Measurements from ENCODE around the gene LRRC42. TPM values are rescaled to one million over a fixed set of nuclear protein-coding genes. Genes with fewer than 3 reads are reported as not detected.

The LRRC42 gene
- 10 to 100 TPM; 19.5 to 19.9 TPM for total RNA-seq

GRCh38 chr1:53946252-53947171 lies at the start of gene LRRC42:
Gene LRRC42 (plus strand): TSS chr1:53946350. CDS start chr1:53952000, 5,650 bp downstream.
- CTCF ChIA-PET: interaction anchor here (0.8 to 3.7 kb wide), 3 partner anchors 13 to 86 kb away, joined by 3 to 13 read pairs (median 7); no protein-coding TSS in a partner anchor
- Mint-ChIP-seq H3K9me3 (no peaks in the 10 kb centered on the region), H3K4me1 (peaks cover 52% of the 10 kb centered on the region), H3K4me3 (peak within 1 kb of the TSS; percentile 98), H3K36me3 (ENCODE audit: low read depth) (peaks cover 21% of the 10 kb centered on the region), H3K27ac (peak within 1 kb of the TSS; percentile 97), H3K27me3 (no peaks in the 10 kb centered on the region)
- DNase-seq: no peak
- POLR2A ChIA-PET: no interaction called here

GRCh38 chr1:53896635-53897229 lies 49.4 kb upstream of the LRRC42 start:
- H3K27me3 Mint-ChIP-seq: no peaks in the 10 kb centered on the region
- no peak for DNase-seq
- ChIA-PET CTCF (no interaction called here), POLR2A (no interaction called here)
- H3K36me3 Mint-ChIP-seq (ENCODE audit: low read depth): no peaks in the 10 kb centered on the region
- H3K9me3 Mint-ChIP-seq: no peaks in the 10 kb centered on the region
- no peak overlapping the region for H3K27ac Mint-ChIP-seq
- H3K4me3 Mint-ChIP-seq: no peak overlapping the region
- H3K4me1 Mint-ChIP-seq: peaks cover 13% of the 10 kb centered on the region

GRCh38 chr1:53899206-53899628 lies 46.9 kb upstream of the LRRC42 start:
- H3K27me3 Mint-ChIP-seq: no peaks in the 10 kb centered on the region
- no peak overlapping the region for H3K4me3 Mint-ChIP-seq
- H3K4me1 Mint-ChIP-seq: peaks cover 10% of the 10 kb centered on the region
- ChIA-PET CTCF (interaction anchor here (1.0 to 1.8 kb wide), 6 partner anchors 13 to 70 kb away, joined by 3 to 6 read pairs (median 4); no protein-coding TSS in a partner anchor), POLR2A (interaction anchor here (1.3 kb wide), 1 partner anchor 9 kb away, joined by 5 read pairs; the partner anchor contains the start of gene YIPF1)
- H3K27ac Mint-ChIP-seq: no peak overlapping the region
- no peak for DNase-seq
- no peaks in the 10 kb centered on the region for H3K36me3 Mint-ChIP-seq (ENCODE audit: low read depth)
- H3K9me3 Mint-ChIP-seq: no peaks in the 10 kb centered on the region

GRCh38 chr1:53899708-53900107 lies 46.4 kb upstream of the LRRC42 start:
- ChIA-PET CTCF (interaction anchor here (0.6 to 1.8 kb wide), 7 partner anchors 13 to 58 kb away, joined by 3 to 6 read pairs (median 3); no protein-coding TSS in a partner anchor), POLR2A (interaction anchor here (1.3 kb wide), 1 partner anchor 9 kb away, joined by 5 read pairs; the partner anchor contains the start of gene YIPF1)
- Mint-ChIP-seq H3K36me3 (ENCODE audit: low read depth) (no peaks in the 10 kb centered on the region), H3K4me1 (peaks cover 10% of the 10 kb centered on the region), H3K27ac (no peak overlapping the region), H3K9me3 (no peaks in the 10 kb centered on the region), H3K27me3 (no peaks in the 10 kb centered on the region), H3K4me3 (no peak overlapping the region)
- no peak for DNase-seq

GRCh38 chr1:53902235-53903138 lies 43.7 kb upstream of the LRRC42 start:
- POLR2A ChIA-PET: no interaction called here
- Mint-ChIP-seq H3K9me3 (no peaks in the 10 kb centered on the region), H3K4me1 (peaks cover 10% of the 10 kb centered on the region), H3K4me3 (no peak overlapping the region), H3K36me3 (ENCODE audit: low read depth) (peaks cover 1% of the 10 kb centered on the region), H3K27me3 (no peaks in the 10 kb centered on the region), H3K27ac (no peak overlapping the region)
- DNase-seq: no peak
- CTCF ChIA-PET: no interaction called here

- Mint-ChIP-seq H3K36me3 (ENCODE audit: low read depth) (peaks cover 5% of the 10 kb centered on the region), H3K27ac (no peak overlapping the region), H3K27me3 (no peaks in the 10 kb centered on the region), H3K9me3 (no peaks in the 10 kb centered on the region), H3K4me1 (peaks cover 9% of the 10 kb centered on the region), H3K4me3 (no peak overlapping the region)
- ChIA-PET POLR2A (no interaction called here), CTCF (no interaction called here)
- no peak for DNase-seq
Observed at GRCh38 chr1:53905509-53905908, 40.6 kb upstream of the LRRC42 start.

- Mint-ChIP-seq H3K4me3 (no peak overlapping the region), H3K27ac (no peak overlapping the region), H3K9me3 (no peaks in the 10 kb centered on the region), H3K27me3 (no peaks in the 10 kb centered on the region), H3K4me1 (peaks cover 4% of the 10 kb centered on the region), H3K36me3 (ENCODE audit: low read depth) (peaks cover 5% of the 10 kb centered on the region)
- ChIA-PET CTCF (no interaction called here), POLR2A (no interaction called here)
- no peak for DNase-seq
Observed at GRCh38 chr1:53906121-53906520, 40.0 kb upstream of the LRRC42 start.

GRCh38 chr1:53909946-53910345 lies 36.2 kb upstream of the LRRC42 start:
- no peak for DNase-seq
- H3K4me3 Mint-ChIP-seq: no peak overlapping the region
- peaks cover 11% of the 10 kb centered on the region for H3K36me3 Mint-ChIP-seq (ENCODE audit: low read depth)
- no peaks in the 10 kb centered on the region for H3K4me1 Mint-ChIP-seq
- no peaks in the 10 kb centered on the region for H3K9me3 Mint-ChIP-seq
- H3K27me3 Mint-ChIP-seq: no peaks in the 10 kb centered on the region
- no peak overlapping the region for H3K27ac Mint-ChIP-seq
- ChIA-PET POLR2A (no interaction called here), CTCF (interaction anchor here (1.7 kb wide), 1 partner anchor 12 kb away, joined by 5 read pairs; no protein-coding TSS in a partner anchor)

GRCh38 chr1:53911442-53911841 lies 34.7 kb upstream of the LRRC42 start:
- DNase-seq: no peak

GRCh38 chr1:53913352-53914033 lies 32.7 kb upstream of the LRRC42 start:
- ChIA-PET POLR2A (no interaction called here), CTCF (interaction anchor here (0.6 to 2.0 kb wide), 4 partner anchors 10 to 107 kb away, joined by 3 to 6 read pairs (median 4); no protein-coding TSS in a partner anchor)
- no peaks in the 10 kb centered on the region for H3K27me3 Mint-ChIP-seq
- H3K36me3 Mint-ChIP-seq (ENCODE audit: low read depth): peaks cover 17% of the 10 kb centered on the region
- no peak overlapping the region for H3K4me3 Mint-ChIP-seq
- no peak for DNase-seq
- no peak overlapping the region for H3K27ac Mint-ChIP-seq
- H3K4me1 Mint-ChIP-seq: peaks cover 16% of the 10 kb centered on the region
- no peaks in the 10 kb centered on the region for H3K9me3 Mint-ChIP-seq

More at GRCh38 chr1:53911442-53911841, 34.7 kb upstream of the LRRC42 start:
- Mint-ChIP-seq H3K36me3 (ENCODE audit: low read depth) (peaks cover 16% of the 10 kb centered on the region), H3K27me3 (no peaks in the 10 kb centered on the region), H3K9me3 (no peaks in the 10 kb centered on the region), H3K27ac (no peak overlapping the region), H3K4me3 (no peak overlapping the region), H3K4me1 (peaks cover 9% of the 10 kb centered on the region)
- ChIA-PET CTCF (interaction anchor here (0.6 to 0.8 kb wide), 2 partner anchors 32 to 51 kb away, joined by 3 to 5 read pairs; no protein-coding TSS in a partner anchor), POLR2A (no interaction called here)

- ChIA-PET CTCF (interaction anchor here (0.6 kb wide), 1 partner anchor 30 kb away, joined by 4 read pairs; no protein-coding TSS in a partner anchor), POLR2A (no interaction called here)
- Mint-ChIP-seq H3K4me1 (peaks cover 37% of the 10 kb centered on the region), H3K36me3 (ENCODE audit: low read depth) (peaks cover 31% of the 10 kb centered on the region), H3K9me3 (no peaks in the 10 kb centered on the region), H3K27me3 (no peaks in the 10 kb centered on the region), H3K27ac (no peak overlapping the region), H3K4me3 (no peak overlapping the region)
- DNase-seq: no peak
Observed at GRCh38 chr1:53918343-53918742, 27.8 kb upstream of the LRRC42 start.

- Mint-ChIP-seq H3K36me3 (ENCODE audit: low read depth) (peaks cover 34% of the 10 kb centered on the region), H3K27me3 (no peaks in the 10 kb centered on the region), H3K4me1 (peaks cover 37% of the 10 kb centered on the region), H3K9me3 (no peaks in the 10 kb centered on the region), H3K27ac (peak overlapping the region; percentile 84), H3K4me3 (peak overlapping the region; percentile 43)
- ChIA-PET POLR2A (no interaction called here), CTCF (interaction anchor here (0.5 to 1.1 kb wide), 6 partner anchors 11 to 566 kb away, joined by 3 read pairs; partner anchors contain the start of genes IFT25 and YIPF1)
- no peak for DNase-seq
Observed at GRCh38 chr1:53919675-53920066, 26.5 kb upstream of the LRRC42 start.
